ENCODE measurements around the gene PKP2.
"Not testable (repeated sequence)": the region's sequence is repeated elsewhere in the genome, so short reads cannot be mapped to it uniquely, and the experiment has no call there.

GRCh38 chr12:32879066-32879465 is 17.5 kb downstream of the PKP2 start:
- TF ChIP-seq JUN (IDR thresholded peaks at IDR 0.05; ENCODE audit: low read depth, low read length); JUND (IDR thresholded peaks at IDR 0.05; ENCODE audit: low read length); POLR2A (IDR thresholded peaks at IDR 0.05; ENCODE audit: control extremely low read depth in 1 of 2, low read depth in 2 of 2, low read length in 2 of 2); CHD2 (IDR thresholded peaks at IDR 0.05; ENCODE audit: low read length); ATF3 (IDR thresholded peaks at IDR 0.05; ENCODE audit: insufficient read depth, low read depth, low read length); BRCA1 (IDR thresholded peaks at IDR 0.05; ENCODE audit: low read depth, low read length); EP300 (IDR thresholded peaks at IDR 0.05; ENCODE audit: borderline replicate concordance in 1 of 2, low read depth in 2 of 2, low read length in 2 of 2); SIRT6 (IDR thresholded peaks at IDR 0.05; ENCODE audit: low read length); RAD21 (IDR thresholded peaks at IDR 0.05 in 1 of 2, conservative IDR thresholded peaks at IDR 0.05 in 1 of 2; ENCODE audit: low read depth in 2 of 2, low read length in 2 of 2); SP1 (IDR thresholded peaks at IDR 0.05; ENCODE audit: low read depth, low read length); CTCF (IDR thresholded peaks at IDR 0.05; ENCODE audit: control extremely low read depth in 1 of 3, insufficient read depth in 1 of 3, low read depth in 1 of 3, low read length in 3 of 3); RFX5 (IDR thresholded peaks at IDR 0.05; ENCODE audit: borderline replicate concordance, low read depth, low read length): not testable (repeated sequence)
